ENCODE data around the gene CYTH1. TPM values are rescaled to one million over a fixed set of nuclear protein-coding genes. Genes with fewer than 3 reads are reported as not detected.

The CYTH1 gene
- total RNA-seq, 1 donor from 2014 or later, result 43.1 TPM

DNA sequence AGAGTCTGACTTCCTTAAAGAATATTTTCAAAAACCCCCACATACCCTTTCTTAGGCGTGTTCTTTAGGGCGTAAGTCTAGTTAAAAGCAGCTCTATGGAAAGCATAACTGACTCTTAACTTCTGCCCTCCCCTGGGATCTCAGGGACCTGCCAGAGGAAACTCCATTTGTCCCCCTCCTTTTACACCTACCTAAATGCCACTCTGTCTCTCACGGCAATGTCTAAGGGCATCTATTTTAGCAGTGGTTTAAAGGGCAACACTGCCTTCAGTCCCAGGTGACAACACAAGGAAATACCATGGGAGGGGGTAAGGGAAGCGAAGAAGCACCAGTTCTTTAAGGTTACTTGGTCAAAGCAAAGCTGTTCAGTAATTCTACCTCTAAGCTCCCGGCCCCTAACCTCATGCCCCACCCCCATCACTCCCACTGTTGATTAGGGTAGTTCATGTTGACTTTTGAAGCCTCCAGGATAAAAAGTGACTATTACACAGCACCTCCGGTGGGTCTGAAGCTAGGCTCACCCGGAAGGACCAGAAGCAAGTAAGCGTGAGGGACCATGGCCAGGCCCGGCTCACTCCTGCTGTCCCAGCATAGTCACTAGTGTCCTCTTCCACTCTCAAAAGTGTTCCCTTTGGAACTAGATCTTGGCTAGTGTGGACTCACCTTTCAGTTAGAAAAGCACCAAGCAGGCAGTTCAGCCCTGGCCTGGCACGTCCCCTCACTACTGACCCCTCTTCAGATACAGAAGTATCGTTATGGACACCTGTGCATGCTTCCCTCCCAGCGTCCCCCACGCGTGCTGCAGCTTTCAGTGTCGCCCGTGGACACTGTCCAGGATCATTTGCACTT, 47.1 kb downstream of the CYTH1 start:
- no peak for DNase-seq

DNA sequence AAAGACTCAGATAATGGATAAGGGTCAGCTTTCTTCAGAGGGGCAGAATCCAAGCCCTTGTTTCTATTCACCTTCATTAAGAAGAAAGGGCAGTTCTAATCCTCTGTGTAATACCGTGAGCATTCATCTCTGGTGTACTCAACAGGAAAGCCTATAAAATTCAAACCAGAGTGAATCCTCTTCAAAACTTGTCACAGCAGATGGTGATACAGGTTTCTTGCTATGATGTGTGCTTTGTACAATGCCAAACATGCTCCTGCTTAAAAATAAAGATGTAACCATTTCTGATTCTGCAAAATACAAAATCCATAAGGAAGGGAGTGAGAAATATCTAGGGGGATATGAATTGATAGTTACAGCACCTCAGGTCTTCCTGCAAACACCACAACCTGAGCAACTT, 49.7 kb downstream of the CYTH1 start:
- DNase-seq, result no peak

DNA sequence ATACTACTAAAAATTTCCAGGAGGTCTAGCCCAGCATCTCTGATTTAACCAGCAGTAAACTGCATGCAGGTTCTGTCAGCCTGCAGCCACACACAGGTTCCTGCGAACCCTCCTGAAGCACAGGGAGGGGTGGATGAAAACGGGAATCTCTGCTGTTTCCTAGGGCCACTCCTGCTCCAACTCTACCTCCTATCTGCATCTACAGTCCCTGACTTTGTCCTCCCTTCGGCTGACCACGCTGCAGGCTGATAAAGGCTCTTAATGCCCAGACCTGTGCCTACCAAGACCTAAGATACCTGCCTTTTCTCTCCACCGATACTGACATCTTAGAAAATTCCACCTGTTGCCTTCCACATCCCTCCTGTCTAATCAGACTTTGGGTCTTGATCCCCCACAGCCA, 50.2 kb downstream of the CYTH1 start:
- DNase-seq, result no peak

DNA sequence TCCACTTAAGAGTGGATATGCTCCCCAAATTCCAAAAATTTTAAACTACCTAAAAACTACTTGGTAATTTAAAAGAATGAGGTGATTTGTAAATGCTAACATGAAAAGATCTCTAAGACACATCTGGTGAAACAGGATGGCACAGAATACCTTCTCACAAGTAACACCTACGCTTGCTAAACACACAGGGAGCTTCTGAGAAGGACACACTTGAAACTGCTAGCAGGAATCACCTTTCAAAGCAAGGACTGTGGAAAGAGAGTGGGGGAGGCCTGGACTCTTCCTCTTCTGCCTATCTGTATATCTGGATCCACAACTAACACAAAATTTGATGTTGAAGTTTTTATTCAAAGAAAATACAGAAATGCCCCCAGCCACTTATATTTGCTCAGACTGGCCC, 52.4 kb downstream of the CYTH1 start:
- no peak for DNase-seq

DNA sequence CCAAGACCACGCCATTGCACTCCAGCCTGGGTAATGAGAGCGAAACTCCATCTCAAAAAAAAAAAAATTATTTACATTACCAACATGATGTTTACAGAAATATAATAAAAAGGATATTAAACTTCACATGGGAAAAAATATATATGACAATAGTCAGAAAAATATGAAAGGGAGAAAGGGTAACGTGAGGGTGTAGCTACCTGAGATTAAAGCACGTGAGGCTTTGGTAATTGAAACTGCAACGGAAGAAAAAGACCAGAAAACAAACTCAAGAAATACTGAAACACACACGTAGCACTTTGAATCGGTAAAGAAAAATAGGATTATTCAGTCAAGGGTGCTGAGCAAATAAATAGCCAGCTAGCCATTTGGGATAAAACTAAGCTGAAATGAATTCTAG, 53.6 kb downstream of the CYTH1 start:
- DNase-seq, result no peak

DNA sequence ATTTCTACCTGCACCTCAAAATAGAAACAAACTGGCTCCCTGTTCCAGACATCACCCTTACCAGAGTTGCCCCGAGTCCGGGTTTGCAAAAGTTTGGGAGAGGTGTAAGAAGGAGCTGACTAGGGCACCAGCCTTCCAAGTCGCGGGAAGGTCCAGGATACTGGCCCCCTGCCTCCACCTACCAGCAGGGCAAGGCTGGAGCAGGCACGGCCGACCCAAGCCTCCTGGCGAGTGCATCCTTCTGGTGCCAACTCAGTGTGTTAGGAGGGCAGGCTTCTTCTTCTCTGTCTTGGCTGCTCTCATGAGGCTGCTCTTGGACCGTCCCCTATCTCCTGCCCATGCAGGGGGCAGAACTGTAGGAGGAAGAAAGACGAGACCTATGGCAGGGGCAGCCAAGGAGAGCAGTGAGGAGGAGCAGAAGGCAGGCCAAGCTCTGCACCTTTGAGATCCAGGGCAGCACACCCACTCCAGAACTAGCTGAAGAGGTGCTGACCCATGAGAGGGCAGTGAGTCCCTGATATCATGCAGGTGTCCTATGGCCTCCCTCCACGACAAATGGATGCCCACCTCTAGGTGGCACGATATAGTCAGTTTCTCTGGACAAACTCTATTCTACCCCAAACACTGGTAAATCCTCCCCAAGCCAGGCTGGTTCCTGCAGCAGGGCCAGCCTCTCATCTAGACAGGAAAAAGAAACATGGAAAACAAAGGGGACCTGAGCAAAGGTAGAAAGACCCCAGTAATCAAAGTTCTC, 54.4 kb downstream of the CYTH1 start:
- DNase-seq, result no peak

DNA sequence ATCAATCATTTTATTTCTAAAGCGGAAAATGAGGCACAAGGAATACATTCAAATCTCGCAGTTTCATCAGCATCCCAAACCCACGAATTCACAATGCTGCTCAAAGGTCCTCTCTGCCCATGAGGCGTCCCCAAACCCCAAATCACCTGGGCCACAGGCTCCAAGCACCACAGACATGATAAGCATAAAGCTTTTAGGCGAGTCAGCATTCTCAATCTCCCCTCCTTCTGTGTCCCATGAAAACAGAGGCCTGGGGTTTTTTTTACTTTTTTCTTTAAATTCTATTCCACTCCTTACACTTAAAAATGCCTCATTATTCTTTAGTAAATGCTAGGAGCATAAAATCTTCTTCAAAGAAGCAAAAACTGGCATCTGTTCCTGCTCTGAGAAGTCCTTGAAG, 55.0 kb downstream of the CYTH1 start:
- DNase-seq, result no peak

DNA sequence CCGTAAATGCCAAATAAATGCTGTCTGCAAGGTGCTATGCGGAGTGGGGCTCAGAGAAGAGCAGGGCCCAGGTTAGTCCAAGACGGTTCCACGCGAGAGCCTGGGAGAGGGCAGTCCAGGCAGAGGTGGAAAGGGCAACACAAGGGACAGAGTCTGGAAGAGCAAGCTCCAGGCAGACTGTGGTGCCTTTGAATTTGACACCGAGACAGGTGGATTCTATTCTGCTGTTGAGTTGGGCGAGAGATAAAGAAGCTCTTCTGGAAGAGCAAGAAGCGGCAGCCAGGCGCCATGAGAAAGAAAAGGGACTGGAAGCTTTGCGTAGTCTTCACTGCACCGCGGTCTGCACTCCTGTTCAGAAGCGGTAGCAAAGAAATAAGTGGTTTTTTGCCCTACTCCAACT, 55.6 kb downstream of the CYTH1 start:
- peak; percentile 32 for DNase-seq

DNA sequence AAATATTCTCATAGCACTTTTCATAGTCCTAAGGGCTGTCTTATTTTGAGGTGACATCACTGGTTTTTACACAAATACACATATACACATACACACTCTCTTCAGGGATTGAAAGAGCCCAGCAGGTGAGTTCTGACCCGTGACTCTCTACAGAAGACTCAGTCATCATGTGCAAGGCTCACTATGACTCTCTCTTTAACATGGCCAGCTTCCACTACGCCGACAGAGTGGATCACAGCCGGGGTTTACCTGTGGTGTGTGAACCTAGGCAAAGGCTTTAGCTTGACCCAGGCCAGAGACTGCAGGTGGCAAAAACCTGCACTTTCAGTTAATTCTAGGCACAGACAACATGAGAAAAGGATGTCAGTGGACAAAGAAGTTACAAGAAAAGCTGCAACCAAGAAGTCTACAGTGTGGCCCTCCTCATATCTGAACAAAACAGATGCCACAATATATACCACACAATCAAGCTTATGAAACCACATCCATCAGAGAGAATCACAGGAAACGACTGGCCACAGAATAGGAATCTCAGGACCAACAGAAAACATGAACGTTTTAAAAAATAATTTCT, 56.5 kb downstream of the CYTH1 start:
- DNase-seq, result no peak

DNA sequence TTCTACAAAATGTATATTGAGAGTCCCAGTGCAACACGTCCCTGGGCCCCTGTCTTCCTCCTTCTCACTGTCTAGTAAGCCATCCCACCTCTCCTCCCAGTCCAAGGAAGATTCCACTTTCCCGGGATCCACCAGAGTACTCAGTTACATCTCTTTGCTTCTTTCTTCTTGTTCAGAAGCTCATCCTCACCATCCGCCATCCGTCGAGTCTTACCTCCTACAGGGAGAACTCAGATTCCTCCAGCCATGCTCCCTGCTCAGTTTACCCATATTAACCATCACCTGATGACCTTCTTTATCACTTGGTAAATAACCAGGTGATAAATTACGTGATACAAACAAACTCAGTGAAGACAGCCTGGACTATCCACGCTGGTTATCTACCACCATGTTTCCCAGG, 57.1 kb downstream of the CYTH1 start:
- DNase-seq, result no peak

DNA sequence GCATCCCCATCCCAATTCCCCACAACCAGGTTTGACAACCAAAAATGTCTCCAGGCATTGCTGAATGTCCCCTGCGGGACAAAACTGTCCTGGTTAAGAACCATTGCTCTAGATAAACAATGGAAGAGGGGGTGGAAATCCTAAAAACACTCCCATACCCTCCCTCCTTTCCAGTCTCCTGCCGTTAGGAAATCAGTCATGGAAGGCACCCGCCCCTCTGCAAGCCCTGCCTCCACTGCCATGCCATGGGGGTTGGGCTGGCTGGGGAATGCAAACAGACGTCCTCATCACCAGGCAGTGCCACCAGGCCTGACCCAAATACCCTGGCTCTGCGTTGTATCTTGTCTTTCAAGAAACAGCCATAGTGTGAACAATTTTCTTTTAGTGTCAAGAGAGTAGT, 57.5 kb downstream of the CYTH1 start:
- peak; percentile 36 for DNase-seq

DNA sequence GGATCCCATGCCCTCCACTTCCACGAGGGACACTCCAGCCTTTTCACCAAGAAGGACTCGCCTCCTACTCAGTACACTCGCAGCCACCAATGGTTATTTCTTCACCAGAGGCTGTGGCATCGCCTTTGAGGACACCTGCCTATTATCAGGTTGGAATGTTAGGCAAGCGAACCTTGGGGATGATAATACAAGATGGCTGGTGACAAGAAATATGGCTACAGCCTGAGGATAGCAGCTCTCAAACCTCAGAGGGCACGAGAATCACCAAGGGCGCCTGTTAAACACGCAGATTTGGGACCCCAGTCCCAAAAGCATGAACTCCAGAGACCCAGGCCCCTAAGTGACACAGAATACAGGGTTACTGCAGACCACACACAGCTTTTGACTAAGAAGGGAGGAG, 58.1 kb downstream of the CYTH1 start:
- DNase-seq, result no peak

DNA sequence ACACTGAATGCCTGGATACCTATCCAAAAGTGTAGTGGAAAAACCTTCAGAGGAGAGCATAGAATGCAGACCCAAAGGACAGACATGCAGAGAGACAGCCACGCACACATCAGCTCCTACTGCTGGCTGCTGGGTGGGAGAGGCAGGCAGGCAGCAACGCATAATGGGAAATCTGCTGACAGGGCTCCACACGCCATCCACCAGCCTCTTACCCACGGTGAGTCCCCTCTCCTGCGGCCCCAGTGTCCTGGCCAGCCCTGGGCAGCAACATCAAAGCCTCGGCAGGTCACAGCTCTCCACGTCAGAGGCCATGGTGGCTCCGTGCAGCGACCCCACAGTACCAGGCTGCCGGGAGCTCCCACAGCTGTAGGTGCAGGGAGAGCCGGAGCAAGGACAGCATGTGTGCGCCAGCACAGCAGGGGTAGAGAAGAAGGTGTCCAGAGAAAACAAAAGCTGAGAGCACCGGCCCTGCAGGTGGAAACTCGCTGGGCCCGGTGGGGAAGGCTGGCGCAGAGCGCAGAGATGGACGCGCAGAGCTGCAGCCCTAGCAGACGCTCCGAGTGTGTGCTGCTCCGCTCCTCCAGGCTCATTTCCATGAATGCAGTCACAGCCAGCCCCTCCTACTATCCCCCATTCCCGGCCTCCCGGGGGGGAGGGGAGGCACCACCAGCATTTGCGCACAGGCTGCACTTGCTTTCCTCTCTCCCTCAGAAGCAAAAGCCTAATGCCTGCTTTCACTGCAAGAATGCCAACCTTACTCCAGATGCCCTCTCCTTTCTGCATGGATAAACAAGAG, 58.9 kb downstream of the CYTH1 start:
- peak; percentile 94 for DNase-seq

DNA sequence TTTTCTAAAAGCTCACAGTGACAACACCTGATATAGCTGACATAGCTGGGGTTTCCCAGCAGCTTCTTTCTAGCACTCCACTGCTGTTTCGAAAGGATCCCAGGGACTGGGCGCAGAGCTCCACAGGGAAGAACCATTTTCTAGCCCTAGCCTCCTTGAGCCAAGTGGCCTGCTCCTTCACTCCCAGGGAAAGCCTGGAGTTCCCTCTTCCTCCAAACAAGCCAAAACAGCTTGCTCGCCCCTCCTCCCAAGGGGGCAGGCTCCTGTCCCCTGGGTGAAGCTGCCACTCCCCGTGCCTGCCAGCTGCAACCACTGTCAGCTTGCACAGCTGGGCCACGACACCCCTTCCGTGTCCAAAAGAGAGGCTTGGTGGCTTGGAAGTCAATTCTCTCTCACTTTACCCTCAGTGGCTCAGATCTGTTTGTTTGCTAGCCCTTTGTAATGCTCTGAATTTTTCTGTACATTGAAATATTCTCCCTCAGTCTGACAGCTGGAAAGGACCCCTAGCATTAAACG, 59.8 kb downstream of the CYTH1 start:
- DNase-seq, result no peak

DNA sequence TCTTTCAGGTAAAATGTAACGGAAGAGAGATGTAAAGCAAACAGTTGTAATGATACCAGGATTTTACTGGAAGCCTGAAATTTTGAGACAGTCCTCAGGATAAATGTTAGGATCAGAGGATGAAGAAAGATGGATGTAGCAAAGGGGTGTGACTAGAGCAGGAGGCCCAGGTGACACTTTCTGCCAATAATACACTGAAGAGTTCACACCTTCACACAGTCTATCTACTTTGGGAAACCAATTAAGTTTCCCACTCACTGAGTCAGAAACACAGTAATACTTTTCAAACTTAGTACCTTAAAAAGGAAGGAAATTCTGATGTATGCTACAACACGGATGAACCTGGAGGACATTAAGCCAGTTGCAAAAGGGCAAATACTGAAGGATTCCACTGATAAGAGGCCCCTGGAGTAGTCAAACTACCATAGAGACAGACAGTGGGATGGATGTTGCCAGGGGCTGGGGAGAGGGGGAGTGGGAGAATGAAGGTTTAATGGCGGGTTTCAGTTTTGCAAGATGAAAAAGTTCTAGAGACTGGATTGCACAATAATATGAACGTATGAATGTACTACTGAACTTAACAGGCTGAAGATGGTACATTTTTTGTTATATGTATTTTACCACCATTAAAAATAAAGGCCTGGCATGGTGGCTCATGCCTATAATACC, 62.3 kb downstream of the CYTH1 start:
- no peak for DNase-seq

DNA sequence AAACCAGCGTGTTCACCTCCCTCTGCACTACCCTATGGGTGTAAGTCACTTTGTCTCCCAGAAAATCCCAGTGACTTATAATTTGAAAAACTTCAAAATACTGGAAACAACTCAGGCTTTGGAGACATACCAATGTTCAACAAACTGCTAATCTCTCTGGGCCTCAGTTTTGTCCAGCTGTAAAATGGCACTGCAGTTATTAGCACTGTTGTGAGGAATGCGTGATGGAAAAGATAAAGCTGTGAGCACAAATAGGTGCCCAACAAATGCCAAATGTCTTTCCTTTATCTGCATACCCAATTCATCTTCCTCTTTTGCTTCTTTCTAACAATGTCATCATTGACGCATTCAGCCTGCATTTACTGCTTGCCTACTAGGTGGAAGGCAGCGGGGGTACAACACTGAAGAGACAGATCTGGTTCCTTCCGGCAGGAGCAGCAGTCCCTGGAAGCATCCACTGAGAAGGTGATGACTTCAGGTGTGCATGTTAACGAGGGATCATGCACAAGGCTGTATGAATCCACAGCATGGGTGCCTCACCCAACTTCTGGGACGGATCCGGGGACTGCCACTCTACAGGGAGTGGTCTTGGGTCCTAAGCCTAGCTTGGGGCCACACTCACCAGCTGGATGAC, 63.4 kb downstream of the CYTH1 start:
- no peak for DNase-seq

DNA sequence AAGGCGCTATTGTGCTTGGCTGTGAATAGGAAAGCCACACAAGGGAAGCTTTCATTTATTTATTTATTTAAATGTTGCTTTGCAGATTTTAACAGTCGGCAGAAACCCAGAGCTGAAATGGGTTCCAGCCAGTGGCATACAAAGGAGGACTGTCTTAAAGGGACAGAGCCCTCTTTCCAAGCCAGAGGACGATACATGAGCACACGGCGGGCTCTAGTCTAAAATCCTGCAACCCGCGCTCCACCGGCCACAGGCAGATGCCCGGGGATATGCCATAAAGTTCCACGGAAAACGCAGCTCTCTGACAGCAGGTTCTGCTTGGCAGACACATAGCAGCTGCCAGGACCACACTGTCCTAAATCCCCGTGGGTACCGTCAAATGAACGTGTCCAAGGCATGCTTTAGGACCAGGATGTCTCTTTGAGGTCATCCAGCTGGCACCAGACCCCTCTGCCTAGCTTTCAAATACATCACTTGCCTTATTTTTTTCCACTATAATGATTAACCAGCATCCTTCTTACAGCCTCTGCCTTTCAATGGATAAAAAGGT, 64.6 kb downstream of the CYTH1 start:
- peak; percentile 83 for DNase-seq

DNA sequence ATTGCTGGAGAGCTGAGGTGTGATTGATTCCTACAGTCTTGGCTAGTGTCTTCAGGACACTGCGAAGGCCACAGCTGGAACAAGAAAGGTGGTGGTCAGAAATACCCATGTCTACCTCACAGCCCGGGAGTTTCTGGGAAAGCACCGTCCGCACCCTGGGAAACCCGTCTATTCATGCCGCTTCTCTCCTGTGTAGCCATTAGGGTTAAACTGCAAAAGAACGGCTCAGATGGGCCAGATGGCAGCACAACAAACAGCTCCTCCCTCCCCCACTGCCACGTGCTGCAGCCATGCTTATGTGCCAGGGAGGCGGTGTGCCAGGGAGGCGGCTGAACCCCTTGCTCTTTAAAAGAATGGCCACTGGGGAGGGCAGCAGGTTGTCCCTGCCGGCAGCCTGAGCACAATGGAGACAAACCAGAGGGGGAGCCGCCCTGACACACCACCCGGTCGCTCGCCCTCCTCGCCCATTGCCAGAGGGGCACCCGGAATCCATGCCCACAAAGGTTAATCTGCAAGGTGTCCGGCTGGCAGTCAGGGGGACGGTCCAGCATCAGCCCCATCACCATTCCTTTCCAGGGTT, 65.2 kb downstream of the CYTH1 start:
- DNase-seq, result peak; percentile 86

DNA sequence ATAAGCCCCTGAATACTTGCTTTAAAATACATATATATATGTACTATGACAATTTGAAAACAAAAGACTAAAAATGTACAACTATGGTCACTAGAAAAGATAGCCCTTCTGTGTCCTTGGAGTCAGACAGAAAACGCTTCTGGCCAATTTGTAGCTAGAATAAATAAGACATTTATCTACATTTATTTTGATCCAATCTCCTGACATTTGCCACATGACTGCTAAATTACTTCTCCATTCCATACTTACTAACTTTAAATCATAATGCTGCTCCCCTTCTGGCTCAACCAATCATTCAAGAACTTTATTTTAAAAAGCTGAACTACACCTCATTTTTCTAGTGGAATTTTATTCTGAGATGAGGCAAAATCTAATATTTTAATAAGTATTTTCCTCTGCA, 65.8 kb downstream of the CYTH1 start:
- DNase-seq, result no peak

DNA sequence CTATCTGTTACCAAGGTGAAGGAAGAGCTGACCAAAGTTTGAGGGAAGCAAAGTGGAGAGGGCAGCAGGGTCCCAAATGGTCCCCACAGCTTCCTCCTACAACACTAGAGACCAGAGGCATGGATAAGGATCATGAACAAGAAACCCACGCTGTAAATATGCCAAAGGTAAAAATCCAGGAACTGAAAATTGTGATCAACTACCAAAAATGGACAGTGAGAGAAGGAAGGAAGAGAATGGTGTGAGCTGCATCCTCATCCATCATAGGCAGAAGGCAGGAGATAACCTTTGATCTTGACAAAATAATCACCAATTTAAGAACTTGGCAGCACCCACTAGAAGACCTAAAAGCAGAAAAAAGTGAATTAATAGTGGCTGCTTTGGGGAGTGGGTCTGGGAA, 66.2 kb downstream of the CYTH1 start:
- DNase-seq, result no peak
